ENCODE measurements around the gene POLE2. TPM values are rescaled to one million over a fixed set of nuclear protein-coding genes. Genes with fewer than 3 reads are reported as not detected.
A peak's percentile ranks its signal among the peaks of the same experiment; 100 is the strongest.
"Not testable (repeated sequence)": the region's sequence is repeated elsewhere in the genome, so short reads cannot be mapped to it uniquely, and the experiment has no call there.

Gene POLE2
- total RNA-seq, 2 donors from 2014 or later = 33.5 to 46.8 TPM

DNA sequence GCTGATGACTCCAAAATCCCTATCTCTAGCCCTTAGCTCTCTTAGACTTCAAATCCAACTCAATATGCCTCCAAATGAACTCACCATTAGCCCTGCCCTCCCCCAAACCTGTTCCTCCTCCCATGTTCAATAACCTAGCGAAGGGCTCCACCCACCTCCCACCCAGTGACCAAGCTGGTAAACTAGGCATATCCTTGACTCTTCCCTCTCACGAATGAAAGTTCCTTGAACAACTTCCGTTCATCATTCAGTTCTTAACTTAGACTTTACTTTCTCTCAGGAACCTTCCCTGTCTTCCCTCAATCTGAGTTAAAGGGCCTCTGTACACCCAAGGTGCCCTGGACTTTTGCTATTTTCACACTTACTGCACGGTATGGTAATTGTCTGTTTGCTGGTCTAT lies 3.0 kb upstream of the POLE2 start:
- peak overlapping the region; percentile 29 for H3K27ac Mint-ChIP-seq
- H3K4me3 Mint-ChIP-seq = peak overlapping the region; percentile 84
- H3K9me3 Mint-ChIP-seq = no peaks in the 10 kb centered on the region
- ATAC-seq (replicated peaks) = no peak
- H3K4me1 Mint-ChIP-seq = peaks cover 21% of the 10 kb centered on the region
- no peaks in the 10 kb centered on the region for H3K27me3 Mint-ChIP-seq
- H3K36me3 Mint-ChIP-seq (ENCODE audit: low read depth) = peaks cover 6% of the 10 kb centered on the region

GRCh38 chr14:49688701-49689030 lies 652 bp upstream of the POLE2 start:
- ATAC-seq (replicated peaks) = no peak
- H3K4me1 Mint-ChIP-seq = peaks cover 21% of the 10 kb centered on the region
- no peaks in the 10 kb centered on the region for H3K9me3 Mint-ChIP-seq
- H3K4me3 Mint-ChIP-seq = peak overlapping the region; percentile 98
- H3K27me3 Mint-ChIP-seq = no peaks in the 10 kb centered on the region
- H3K36me3 Mint-ChIP-seq (ENCODE audit: low read depth) = peaks cover 10% of the 10 kb centered on the region
- H3K27ac Mint-ChIP-seq = peak overlapping the region; percentile 92

DNA sequence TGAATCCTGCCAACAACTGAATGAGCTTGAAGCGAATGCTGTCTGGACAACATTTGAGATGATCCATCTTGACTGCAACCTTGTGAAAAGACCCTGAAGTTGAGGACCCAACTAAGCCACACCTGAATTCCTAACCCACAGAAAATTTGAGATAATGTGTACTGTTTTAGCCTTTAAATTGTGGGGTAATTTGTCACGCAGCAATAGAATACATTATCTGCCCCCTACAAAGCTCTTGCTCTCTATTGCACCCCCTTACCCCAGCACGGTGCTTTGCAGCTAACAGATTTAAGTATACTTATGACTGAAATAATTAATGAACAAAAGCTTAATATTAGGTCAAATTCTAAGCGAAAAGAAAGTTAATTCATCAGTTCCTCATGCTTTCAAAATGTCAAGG lies 1.6 kb downstream of the POLE2 start:
- Mint-ChIP-seq H3K27ac (no peak overlapping the region), H3K36me3 (ENCODE audit: low read depth) (peaks cover 33% of the 10 kb centered on the region), H3K4me1 (peaks cover 15% of the 10 kb centered on the region), H3K9me3 (no peaks in the 10 kb centered on the region), H3K27me3 (no peaks in the 10 kb centered on the region), H3K4me3 (peak overlapping the region; percentile 98)
- ATAC-seq (replicated peaks) = no peak

DNA sequence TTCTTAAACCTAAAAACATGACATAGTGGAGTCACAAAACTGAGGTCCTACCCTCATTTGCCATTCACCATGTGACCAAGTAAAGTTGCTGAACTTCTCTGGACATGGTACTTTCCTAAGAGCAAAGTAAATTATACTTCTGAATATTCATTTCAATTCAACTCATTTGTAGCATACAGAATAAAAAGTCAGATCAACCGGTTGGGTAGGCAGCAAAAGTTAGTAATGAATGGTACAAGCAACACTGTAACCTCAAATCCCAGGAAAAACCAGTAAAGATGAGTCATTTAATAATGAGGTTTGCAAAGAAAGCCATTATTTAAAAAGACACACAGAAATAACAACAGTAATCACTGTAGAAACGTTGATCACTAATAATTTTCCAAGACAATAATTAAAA lies 8.7 kb downstream of the POLE2 start:
- ATAC-seq (replicated peaks) = peak; percentile 80
- Mint-ChIP-seq H3K4me3 (no peak overlapping the region), H3K9me3 (no peaks in the 10 kb centered on the region), H3K36me3 (ENCODE audit: low read depth) (peaks cover 71% of the 10 kb centered on the region), H3K27ac (peak overlapping the region; percentile 61), H3K27me3 (no peaks in the 10 kb centered on the region), H3K4me1 (peaks cover 7% of the 10 kb centered on the region)

GRCh38 chr14:49677643-49678042 lies 10.4 kb downstream of the POLE2 start:
- ATAC-seq (replicated peaks) = no peak
- Mint-ChIP-seq H3K36me3 (ENCODE audit: low read depth) (peaks cover 72% of the 10 kb centered on the region), H3K9me3 (no peaks in the 10 kb centered on the region), H3K27ac (no peak overlapping the region), H3K4me1 (peaks cover 7% of the 10 kb centered on the region), H3K4me3 (no peak overlapping the region), H3K27me3 (no peaks in the 10 kb centered on the region)

- Mint-ChIP-seq H3K27me3 (no peaks in the 10 kb centered on the region), H3K4me1 (no peaks in the 10 kb centered on the region), H3K36me3 (ENCODE audit: low read depth) (peaks cover 54% of the 10 kb centered on the region), H3K27ac (no peak overlapping the region), H3K9me3 (no peaks in the 10 kb centered on the region), H3K4me3 (no peak overlapping the region)
- ATAC-seq (replicated peaks) = no peak
Observed at GRCh38 chr14:49673586-49673985, 14.4 kb downstream of the POLE2 start.

GRCh38 chr14:49670475-49670874 lies 17.5 kb downstream of the POLE2 start:
- Mint-ChIP-seq H3K4me3 (no peak overlapping the region), H3K4me1 (no peaks in the 10 kb centered on the region), H3K36me3 (ENCODE audit: low read depth) (peaks cover 61% of the 10 kb centered on the region), H3K9me3 (no peaks in the 10 kb centered on the region), H3K27me3 (no peaks in the 10 kb centered on the region), H3K27ac (no peak overlapping the region)
- no peak for ATAC-seq (replicated peaks)

DNA sequence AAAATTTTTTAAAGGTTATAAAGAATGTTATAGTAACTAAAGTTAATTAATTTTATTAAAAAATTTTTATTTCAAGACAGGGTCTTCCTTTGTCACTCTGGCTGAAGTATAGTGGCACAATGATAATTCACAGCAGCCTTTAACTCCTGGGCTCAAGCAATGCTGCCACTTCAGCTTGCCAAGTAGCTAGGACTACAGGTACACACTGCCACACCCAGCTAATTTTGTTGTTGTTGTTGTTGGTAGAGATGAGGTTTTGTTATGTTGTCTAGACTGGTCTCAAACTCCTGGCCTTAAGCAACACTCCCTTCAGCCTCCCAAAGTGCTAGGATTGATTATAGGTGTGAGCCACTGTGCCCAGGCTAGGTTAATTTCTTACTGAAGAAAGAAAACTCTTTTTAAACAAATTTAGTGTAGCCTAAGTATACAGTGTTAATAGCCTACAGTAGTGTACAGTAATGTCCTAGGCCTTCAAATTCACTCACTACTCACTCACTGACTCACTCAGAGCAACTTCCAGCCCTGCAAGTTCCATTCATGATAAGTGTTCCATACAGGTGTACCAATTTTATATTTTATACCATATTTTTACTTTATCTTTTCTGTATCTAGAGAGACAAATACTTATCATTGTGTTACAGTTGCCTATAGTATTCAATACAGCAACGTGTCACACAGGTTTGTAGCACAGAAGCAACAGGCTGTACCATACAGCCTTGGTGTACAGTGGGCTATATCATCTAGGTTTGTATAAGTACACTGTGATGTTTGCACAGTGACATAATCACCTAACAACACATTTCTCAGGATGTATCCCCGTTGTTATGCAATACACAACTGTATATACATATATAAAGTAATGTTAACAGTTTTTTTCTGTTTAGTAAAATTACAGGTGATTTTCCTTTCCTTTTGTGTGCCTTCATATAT lies 28.2 kb downstream of the POLE2 start:
- Mint-ChIP-seq H3K27ac (no peak overlapping the region), H3K27me3 (no peaks in the 10 kb centered on the region), H3K9me3 (no peaks in the 10 kb centered on the region), H3K36me3 (ENCODE audit: low read depth) (peaks cover 6% of the 10 kb centered on the region), H3K4me3 (no peak overlapping the region), H3K4me1 (no peaks in the 10 kb centered on the region)
- ATAC-seq (replicated peaks) = no peak

GRCh38 chr14:49657500-49657899 lies 30.5 kb downstream of the POLE2 start:
- ATAC-seq (replicated peaks); H3K4me3 Mint-ChIP-seq; H3K9me3 Mint-ChIP-seq; H3K36me3 Mint-ChIP-seq (ENCODE audit: low read depth); H3K27me3 Mint-ChIP-seq; H3K27ac Mint-ChIP-seq; H3K4me1 Mint-ChIP-seq: not testable (repeated sequence)

GRCh38 chr14:49654511-49654910 lies 33.5 kb downstream of the POLE2 start:
- Mint-ChIP-seq H3K4me3 (no peak overlapping the region), H3K4me1 (no peaks in the 10 kb centered on the region), H3K9me3 (no peaks in the 10 kb centered on the region), H3K27me3 (no peaks in the 10 kb centered on the region), H3K27ac (no peak overlapping the region), H3K36me3 (ENCODE audit: low read depth) (peaks cover 8% of the 10 kb centered on the region)
- no peak for ATAC-seq (replicated peaks)

DNA sequence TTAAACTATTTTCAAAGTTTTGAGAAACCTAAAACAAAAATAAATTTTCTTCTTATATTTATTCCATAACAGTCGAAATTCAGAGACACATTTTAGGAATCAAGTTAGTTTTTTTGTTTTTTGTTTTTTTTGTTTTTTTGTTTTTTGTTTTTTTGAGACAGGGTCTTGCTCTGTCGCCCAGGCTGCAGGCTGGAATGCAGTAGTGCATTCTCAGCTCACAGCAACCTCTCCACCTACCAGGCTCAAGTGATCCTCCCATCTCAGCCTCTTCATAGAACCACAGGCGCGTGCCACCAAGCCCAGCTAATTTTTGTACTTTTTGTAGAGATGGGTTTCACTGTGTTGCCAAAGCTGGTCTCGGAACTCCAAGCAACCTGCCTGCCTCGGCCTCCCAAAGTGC lies 34.5 kb downstream of the POLE2 start:
- Mint-ChIP-seq H3K4me3 (no peak overlapping the region), H3K27me3 (no peaks in the 10 kb centered on the region), H3K9me3 (no peaks in the 10 kb centered on the region), H3K36me3 (ENCODE audit: low read depth) (peaks cover 11% of the 10 kb centered on the region), H3K4me1 (no peaks in the 10 kb centered on the region), H3K27ac (no peak overlapping the region)
- ATAC-seq (replicated peaks) = no peak

DNA sequence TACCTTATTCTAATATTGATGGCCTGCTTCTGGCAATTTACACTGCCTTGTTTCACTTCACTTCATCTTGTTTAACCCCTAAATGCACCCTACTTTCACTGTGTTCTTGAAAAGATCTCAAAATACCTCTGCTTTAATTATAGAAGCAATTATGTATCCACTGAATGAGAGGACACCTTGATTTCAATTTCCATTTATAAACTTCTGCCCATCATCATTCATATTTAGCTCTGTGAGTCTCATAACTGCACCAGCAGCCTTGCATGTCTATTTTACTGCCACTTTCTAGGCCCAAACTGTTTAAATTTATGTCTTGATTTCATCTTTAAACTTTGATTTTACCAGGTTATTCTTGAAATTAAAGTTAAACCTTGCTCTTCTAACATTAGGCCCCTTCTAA lies 45.9 kb downstream of the POLE2 start:
- H3K36me3 Mint-ChIP-seq (ENCODE audit: low read depth) = peaks cover 76% of the 10 kb centered on the region
- no peaks in the 10 kb centered on the region for H3K9me3 Mint-ChIP-seq
- no peak overlapping the region for H3K4me3 Mint-ChIP-seq
- peak overlapping the region; percentile 47 for H3K27ac Mint-ChIP-seq
- no peaks in the 10 kb centered on the region for H3K27me3 Mint-ChIP-seq
- H3K4me1 Mint-ChIP-seq = peaks cover 25% of the 10 kb centered on the region
- no peak for ATAC-seq (replicated peaks)

DNA sequence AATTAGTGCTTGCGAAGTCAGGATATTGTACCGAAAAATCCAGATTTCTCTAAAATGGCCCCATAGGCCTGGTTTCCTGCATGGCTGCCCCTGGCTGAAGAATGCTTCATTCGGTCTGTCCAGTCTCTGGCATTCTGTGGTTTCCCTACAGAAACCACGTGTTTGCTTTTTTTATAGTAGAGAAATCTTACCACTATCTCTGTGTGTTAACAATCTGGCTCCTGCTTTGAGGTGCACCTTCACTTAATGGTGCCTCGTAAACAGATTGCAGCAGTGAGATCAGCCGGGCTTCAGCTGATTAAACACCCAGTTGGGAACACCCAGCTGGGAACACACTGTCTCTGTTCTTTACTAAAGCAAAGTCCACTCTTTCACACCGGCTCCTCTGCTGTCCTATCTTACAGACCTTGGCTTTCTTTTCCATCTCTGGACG lies 46.3 kb downstream of the POLE2 start:
- no peak for ATAC-seq (replicated peaks)
- H3K4me3 Mint-ChIP-seq = no peak overlapping the region
- no peaks in the 10 kb centered on the region for H3K27me3 Mint-ChIP-seq
- H3K36me3 Mint-ChIP-seq (ENCODE audit: low read depth) = peaks cover 76% of the 10 kb centered on the region
- peak overlapping the region; percentile 47 for H3K27ac Mint-ChIP-seq
- no peaks in the 10 kb centered on the region for H3K9me3 Mint-ChIP-seq
- H3K4me1 Mint-ChIP-seq = peaks cover 30% of the 10 kb centered on the region

DNA sequence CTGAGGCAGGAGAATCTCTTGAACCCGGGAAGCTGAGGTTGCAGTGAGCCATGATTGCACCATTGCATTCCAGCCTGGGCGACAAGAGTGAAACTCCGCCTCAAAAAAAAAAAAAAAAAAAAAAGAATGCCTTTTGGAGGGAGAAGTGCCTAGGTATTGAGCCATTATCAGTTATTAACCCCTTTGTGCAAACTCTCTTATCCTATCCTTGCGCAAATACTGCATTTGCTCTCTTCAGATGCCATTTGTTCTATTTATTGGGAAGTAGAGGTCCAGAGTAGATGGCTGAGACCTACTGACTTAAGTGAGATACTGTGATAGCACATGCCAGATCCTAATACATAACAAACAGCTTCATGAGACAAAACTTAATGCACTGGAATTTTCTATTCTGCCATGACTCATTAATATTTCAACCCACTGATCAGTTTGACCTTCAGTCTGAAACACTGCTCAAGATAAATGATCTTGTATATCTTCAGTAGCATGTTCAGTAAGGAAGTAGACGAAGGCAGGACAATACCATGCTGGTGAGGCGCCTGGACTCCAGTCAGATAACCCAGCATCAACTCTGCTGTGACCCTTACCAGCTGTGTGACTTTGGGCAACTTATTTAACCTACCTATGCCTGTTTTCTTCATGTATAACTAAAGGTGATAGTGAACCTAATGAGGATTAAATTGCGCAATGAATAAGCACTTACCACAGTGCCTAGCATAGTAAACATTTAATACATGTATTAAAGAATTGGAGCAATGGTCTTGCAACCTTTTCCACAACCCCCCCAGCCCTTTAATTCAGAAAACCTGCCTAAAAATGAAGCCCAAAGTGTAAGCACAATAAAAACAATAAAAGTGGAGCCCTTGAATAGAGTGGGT lies 47.2 kb downstream of the POLE2 start:
- peaks cover 80% of the 10 kb centered on the region for H3K36me3 Mint-ChIP-seq (ENCODE audit: low read depth)
- peak overlapping the region; percentile 21 for H3K27ac Mint-ChIP-seq
- H3K4me1 Mint-ChIP-seq = peaks cover 33% of the 10 kb centered on the region
- no peak overlapping the region for H3K4me3 Mint-ChIP-seq
- no peaks in the 10 kb centered on the region for H3K27me3 Mint-ChIP-seq
- H3K9me3 Mint-ChIP-seq = no peaks in the 10 kb centered on the region
- ATAC-seq (replicated peaks) = no peak

Data from activated T-helper 17 cell treated with anti-CD3 and anti-CD28 coated beads, Interleukin-2, amount 50 U/mL, for 72 hours (primary cell).